RWPE1 (cell line): ENCODE data around the gene RELL2.

Source experiments
- CTCF ChIA-PET: fragments of 350-600 bp; sonication (Branson Sonifier 250); formaldehyde crosslinking; extraction: SDS; loops from one replicate; lab custom pipeline; 2021; lab: Yijun Ruan, JAX
- POLR2A ChIA-PET: fragments of 400-600 bp; formaldehyde crosslinking; extraction: SDS; loops from one replicate; lab custom pipeline; 2020; ENCODE audit warnings: antibody characterized with exemption; ENCODE audit not compliant: low non-redundant PET; lab: Yijun Ruan, JAX
- DNase-seq: peaks from one replicate; pipeline ENCODE4 v3.0.0; 2012; ENCODE audit warnings: low spot score
- H3K27ac ChIP-seq: fragments of 450-650 bp; 2 replicates; pipeline ENCODE4 v1.5.1; 2017
- TF ChIP-seq, protein P1 (sequence below): fragments of 450-650 bp; conservative IDR thresholded peaks from 2 replicates; pipeline ENCODE4 v1.5.1; 2017; ENCODE audit warnings: low read depth, mild to moderate bottlenecking

RELL2 gene

GRCh38 chr5:141656396-141656795 lies 19.6 kb downstream of the RELL2 start:
- CTCF ChIA-PET, result no interaction called here
- POLR2A ChIA-PET, result no interaction called here
- TF ChIP-seq, protein P1, sequence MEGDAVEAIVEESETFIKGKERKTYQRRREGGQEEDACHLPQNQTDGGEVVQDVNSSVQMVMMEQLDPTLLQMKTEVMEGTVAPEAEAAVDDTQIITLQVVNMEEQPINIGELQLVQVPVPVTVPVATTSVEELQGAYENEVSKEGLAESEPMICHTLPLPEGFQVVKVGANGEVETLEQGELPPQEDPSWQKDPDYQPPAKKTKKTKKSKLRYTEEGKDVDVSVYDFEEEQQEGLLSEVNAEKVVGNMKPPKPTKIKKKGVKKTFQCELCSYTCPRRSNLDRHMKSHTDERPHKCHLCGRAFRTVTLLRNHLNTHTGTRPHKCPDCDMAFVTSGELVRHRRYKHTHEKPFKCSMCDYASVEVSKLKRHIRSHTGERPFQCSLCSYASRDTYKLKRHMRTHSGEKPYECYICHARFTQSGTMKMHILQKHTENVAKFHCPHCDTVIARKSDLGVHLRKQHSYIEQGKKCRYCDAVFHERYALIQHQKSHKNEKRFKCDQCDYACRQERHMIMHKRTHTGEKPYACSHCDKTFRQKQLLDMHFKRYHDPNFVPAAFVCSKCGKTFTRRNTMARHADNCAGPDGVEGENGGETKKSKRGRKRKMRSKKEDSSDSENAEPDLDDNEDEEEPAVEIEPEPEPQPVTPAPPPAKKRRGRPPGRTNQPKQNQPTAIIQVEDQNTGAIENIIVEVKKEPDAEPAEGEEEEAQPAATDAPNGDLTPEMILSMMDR, result no peak
- no peak for DNase-seq
- no peak overlapping the region for H3K27ac ChIP-seq

GRCh38 chr5:141657404-141657803 lies 20.6 kb downstream of the RELL2 start:
- ChIA-PET POLR2A (no interaction called here), CTCF (interaction anchor here (1.2 kb wide), 1 partner anchor 12 kb away, joined by 3 read pairs; no protein-coding TSS in a partner anchor)
- TF ChIP-seq, protein P1, result no peak
- DNase-seq, result no peak
- H3K27ac ChIP-seq, result no peak overlapping the region

DNA sequence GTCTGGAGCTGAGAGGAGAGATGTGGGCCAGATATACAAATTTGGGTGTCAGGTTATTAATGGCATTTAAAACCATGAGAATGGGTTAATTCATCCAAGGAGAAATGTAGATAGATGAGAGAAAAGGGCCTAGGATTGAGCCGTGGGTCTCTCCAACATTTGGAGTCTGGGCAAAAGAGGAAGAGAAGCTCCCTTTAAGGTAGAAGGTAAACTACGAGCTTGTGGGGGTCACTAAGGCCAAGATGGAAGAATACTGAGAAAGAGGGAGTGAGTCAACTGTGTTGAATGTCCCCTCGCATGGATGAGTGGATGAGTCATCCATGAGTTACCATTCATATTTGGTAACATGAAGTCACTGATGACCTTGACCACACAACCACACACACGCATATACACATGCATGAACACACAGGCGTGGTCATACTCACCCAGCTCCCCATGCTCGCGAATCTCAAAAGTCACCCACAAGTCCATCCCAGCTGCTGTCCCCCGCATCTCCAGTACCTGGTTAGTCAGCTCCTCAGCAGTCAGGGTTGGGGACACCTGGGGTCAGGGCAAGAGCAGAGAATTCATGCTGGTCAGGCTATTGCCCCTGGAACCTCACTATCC lies 21.2 kb downstream of the RELL2 start:
- DNase-seq, result peak; percentile 92
- no peak overlapping the region for H3K27ac ChIP-seq
- ChIA-PET POLR2A (interaction anchor here (0.5 kb wide), 1 partner anchor 340 kb away, joined by 6 read pairs; no protein-coding TSS in a partner anchor), CTCF (interaction anchor here (0.6 to 2.0 kb wide), 3 partner anchors 11 to 221 kb away, joined by 3 to 5 read pairs (median 3); no protein-coding TSS in a partner anchor)
- TF ChIP-seq, protein P1, result no peak

- ChIA-PET POLR2A (no interaction called here), CTCF (no interaction called here)
- DNase-seq, result no peak
- H3K27ac ChIP-seq, result no peak overlapping the region
- TF ChIP-seq, protein P1, result no peak
Observed at GRCh38 chr5:141662028-141662427, 25.2 kb downstream of the RELL2 start.

DNA sequence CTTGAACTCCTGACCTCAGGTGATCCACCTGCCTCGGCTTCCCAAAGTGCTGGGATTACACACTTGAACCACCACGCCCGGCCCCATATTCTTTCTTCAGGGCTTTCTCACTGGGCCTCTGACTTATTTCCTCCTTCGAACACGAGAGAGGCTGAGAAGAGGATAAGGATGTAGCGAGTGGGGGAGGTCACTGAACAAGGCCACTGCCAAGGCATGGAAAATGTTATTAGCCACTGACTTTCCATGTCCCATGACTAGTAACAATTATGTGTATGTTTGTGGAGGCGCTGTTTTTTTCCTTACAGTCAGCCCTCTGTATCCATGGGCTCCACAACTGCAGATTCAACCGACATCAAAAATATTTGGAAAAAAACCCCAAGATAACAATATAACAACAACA lies 26.7 kb downstream of the RELL2 start:
- no peak for DNase-seq
- H3K27ac ChIP-seq, result no peak overlapping the region
- ChIA-PET CTCF (interaction anchor here (0.5 to 2.0 kb wide), 3 partner anchors 44 to 306 kb away, joined by 3 to 14 read pairs (median 3); partner anchors contain the start of gene RNF14), POLR2A (no interaction called here)
- TF ChIP-seq, protein P1, result no peak

DNA sequence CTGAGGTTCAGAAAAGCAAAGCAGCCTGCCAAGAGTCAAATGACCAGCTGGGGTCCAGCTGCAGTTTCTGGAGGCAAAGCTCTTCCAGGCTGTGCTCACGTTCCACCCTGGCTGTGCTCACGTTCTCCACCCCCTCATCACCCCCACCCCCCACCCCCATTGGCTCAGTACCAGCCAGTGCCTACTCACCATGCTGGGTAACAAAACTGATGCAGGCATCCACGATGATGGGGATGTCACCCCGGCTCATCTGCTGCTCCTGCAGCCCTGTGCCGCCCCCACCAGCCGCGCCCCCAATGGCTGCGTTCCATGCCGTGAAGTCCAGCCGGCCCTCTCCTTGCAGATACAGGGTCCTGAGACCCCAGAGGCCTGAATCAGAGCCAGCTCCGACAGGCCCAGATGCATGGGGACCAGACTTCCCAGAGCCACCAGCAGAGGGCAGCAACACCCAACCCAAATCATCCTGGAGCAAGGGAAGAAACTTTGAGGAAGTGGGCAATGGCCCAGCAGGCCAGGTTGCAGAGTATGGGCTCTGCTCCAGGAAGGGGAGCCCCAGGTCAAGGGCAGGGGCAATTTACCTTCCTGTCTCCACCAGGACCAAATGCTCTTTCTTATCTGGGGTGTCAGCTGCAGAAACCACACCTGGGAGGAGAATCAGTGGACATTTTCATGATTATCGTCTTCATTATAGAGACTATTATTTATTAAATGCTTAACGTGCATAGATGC lies 28.1 kb downstream of the RELL2 start:
- TF ChIP-seq, protein P1, result peak; percentile 96
- no peak overlapping the region for H3K27ac ChIP-seq
- POLR2A ChIA-PET, result no interaction called here
- CTCF ChIA-PET, result interaction anchor here (0.5 to 2.1 kb wide), 33 partner anchors 9 to 1251 kb away, joined by 3 to 14 read pairs (median 4); partner anchors contain the start of gene FCHSD1
- peak; percentile 73 for DNase-seq
